Mesothelial cell of epicardium (in vitro differentiated cells): ENCODE measurements around the gene FRMD6. TPM values are rescaled to one million over a fixed set of nuclear protein-coding genes. Genes with fewer than 3 reads are reported as not detected.
A peak's percentile ranks its signal among the peaks of the same experiment; 100 is the strongest.

Source experiments
- DNase-seq, 2 experiments: peaks; one replicate each; pipeline ENCODE4 v3.0.0; 2021; ENCODE audit warnings: low spot score in 2 of 2; ENCODE audit not compliant: unreplicated experiment in 2 of 2
- H3K27ac Mint-ChIP-seq: 2 replicates; pipeline ENCODE4 v1.8.0; 2021; ENCODE audit warnings: mixed read lengths
- H3K27me3 Mint-ChIP-seq: 2 replicates; pipeline ENCODE4 v1.8.0; 2021; ENCODE audit warnings: low read depth, mixed read lengths
- H3K36me3 Mint-ChIP-seq: 2 replicates; pipeline ENCODE4 v1.8.0; 2021; ENCODE audit warnings: mixed read lengths
- H3K4me1 Mint-ChIP-seq: 2 replicates; pipeline ENCODE4 v1.8.0; 2021; ENCODE audit warnings: mixed read lengths
- H3K4me3 Mint-ChIP-seq: 2 replicates; pipeline ENCODE4 v1.8.0; 2021; ENCODE audit warnings: mild to moderate bottlenecking, moderate library complexity, mixed read lengths
- H3K9me3 Mint-ChIP-seq: 2 replicates; pipeline ENCODE4 v1.8.0; 2021; ENCODE audit warnings: mixed read lengths
- total RNA-seq: library from RNA; stranded (reverse); gene quantifications from 3 replicates; pipeline ENCODE4 v1.2.1, GENCODE V29; 2021
- TF ChIP-seq, protein P1 (sequence below): fragments of 200-600 bp; sonication (generic); IDR thresholded peaks from one replicate; pipeline ENCODE4 v1.5.0; 2021; ENCODE audit warnings: antibody characterized with exemption; ENCODE audit not compliant: unreplicated experiment

FRMD6 gene
- total RNA-seq, 1 donor from 2014 or later: 51.8 TPM

DNA sequence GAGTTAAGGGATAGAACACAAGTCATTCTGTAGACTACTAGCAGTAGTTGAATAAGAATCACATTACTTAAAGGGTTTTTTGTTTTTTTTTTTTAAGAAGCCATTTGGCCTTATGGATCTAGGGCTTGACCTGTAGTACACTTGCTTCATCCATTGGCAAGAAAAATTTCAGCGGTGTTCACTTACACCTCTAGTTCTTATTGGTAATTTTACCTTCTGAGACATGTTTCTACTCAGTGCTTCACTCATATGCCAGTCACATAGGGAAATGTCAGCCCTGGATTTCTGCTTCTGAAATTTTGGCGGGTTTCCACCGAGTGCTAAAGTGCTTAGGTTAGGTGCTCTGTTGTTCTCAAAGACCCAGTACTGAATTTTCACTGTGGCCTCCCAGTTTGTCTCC, 72.9 kb downstream of the FRMD6 start:
- no peaks in the 10 kb centered on the region for H3K27me3 Mint-ChIP-seq
- peaks cover 6% of the 10 kb centered on the region for H3K4me1 Mint-ChIP-seq
- TF ChIP-seq, protein P1, sequence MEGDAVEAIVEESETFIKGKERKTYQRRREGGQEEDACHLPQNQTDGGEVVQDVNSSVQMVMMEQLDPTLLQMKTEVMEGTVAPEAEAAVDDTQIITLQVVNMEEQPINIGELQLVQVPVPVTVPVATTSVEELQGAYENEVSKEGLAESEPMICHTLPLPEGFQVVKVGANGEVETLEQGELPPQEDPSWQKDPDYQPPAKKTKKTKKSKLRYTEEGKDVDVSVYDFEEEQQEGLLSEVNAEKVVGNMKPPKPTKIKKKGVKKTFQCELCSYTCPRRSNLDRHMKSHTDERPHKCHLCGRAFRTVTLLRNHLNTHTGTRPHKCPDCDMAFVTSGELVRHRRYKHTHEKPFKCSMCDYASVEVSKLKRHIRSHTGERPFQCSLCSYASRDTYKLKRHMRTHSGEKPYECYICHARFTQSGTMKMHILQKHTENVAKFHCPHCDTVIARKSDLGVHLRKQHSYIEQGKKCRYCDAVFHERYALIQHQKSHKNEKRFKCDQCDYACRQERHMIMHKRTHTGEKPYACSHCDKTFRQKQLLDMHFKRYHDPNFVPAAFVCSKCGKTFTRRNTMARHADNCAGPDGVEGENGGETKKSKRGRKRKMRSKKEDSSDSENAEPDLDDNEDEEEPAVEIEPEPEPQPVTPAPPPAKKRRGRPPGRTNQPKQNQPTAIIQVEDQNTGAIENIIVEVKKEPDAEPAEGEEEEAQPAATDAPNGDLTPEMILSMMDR: no peak
- no peak overlapping the region for H3K27ac Mint-ChIP-seq
- DNase-seq: no peak
- peaks cover 41% of the 10 kb centered on the region for H3K36me3 Mint-ChIP-seq
- no peaks in the 10 kb centered on the region for H3K9me3 Mint-ChIP-seq
- H3K4me3 Mint-ChIP-seq: no peak overlapping the region

DNA sequence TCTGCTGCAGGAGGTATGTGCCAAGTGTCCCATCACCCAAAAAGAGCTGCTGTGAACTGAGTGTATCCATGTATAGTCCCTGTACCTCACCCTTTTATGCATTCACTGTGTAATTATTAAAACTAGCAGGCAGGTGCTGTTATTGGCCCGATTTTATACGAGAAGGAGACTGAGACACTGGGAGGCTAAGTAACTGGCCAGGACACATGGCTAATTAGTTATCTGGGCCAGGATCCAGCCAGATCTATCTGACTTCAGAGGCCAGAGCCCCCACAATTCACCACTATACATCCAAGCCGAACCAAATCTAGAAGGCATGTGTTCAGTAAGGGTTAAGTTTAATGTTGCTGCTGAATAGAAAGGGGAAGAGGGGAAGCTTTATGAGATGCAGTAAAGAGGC, 73.4 kb downstream of the FRMD6 start:
- H3K27me3 Mint-ChIP-seq: no peaks in the 10 kb centered on the region
- peak overlapping the region; percentile 41 for H3K27ac Mint-ChIP-seq
- TF ChIP-seq, protein P1: no peak
- H3K4me1 Mint-ChIP-seq: peaks cover 6% of the 10 kb centered on the region
- H3K36me3 Mint-ChIP-seq: peaks cover 38% of the 10 kb centered on the region
- no peak overlapping the region for H3K4me3 Mint-ChIP-seq
- DNase-seq: no peak
- no peaks in the 10 kb centered on the region for H3K9me3 Mint-ChIP-seq

DNA sequence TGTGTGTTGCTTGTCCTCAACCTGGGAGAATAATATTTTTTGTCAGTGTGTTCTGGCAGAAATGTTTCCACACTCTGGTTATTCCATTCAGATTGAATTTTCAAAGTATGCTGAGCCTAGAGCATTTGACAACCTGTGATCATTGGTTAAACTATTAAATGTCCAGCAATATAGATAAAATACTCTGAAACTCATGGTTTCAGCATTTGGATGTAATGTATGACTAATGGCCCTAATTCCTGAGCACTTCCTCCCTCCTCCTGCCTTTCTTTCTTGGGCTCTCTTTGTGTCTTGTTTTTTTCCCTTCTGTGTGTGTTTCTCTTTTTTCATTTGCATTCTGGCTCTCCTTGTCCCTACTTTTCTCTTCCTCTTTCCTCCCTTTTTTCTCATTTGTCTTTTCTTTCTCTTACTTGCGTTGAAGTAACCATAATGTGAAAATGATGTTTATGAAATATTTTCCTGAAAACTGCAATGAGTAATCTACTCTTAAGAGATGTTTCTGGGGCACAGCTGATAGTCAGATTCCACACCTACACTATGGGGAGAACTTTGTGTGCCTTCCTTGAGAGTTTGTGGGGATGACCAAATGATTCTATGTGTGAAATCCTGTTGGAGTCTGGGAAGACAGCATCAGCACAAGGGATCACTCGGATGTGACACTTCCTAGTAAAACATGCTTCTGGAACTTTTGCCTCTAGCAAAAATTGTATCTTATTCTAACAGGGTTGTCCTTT, 74.6 kb downstream of the FRMD6 start:
- H3K36me3 Mint-ChIP-seq: peaks cover 38% of the 10 kb centered on the region
- TF ChIP-seq, protein P1: no peak
- no peaks in the 10 kb centered on the region for H3K27me3 Mint-ChIP-seq
- H3K4me3 Mint-ChIP-seq: no peak overlapping the region
- peaks cover 6% of the 10 kb centered on the region for H3K4me1 Mint-ChIP-seq
- DNase-seq: no peak
- peak overlapping the region; percentile 28 for H3K27ac Mint-ChIP-seq
- H3K9me3 Mint-ChIP-seq: no peaks in the 10 kb centered on the region

DNA sequence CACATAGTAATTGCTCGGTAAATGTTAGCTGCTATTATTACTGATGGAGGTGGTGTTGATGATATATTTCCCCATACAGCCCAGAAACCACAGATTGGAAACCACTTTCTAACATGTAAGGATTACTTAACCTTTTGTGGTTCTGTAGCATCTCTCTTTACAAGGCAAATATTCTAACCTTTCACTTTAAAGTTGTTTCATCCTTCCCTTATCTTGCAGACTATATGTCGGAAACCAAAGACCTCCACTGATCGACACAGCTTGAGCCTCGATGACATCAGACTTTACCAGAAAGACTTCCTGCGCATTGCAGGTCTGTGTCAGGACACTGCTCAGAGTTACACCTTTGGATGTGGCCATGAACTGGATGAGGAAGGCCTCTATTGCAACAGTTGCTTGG, 75.8 kb downstream of the FRMD6 start:
- Mint-ChIP-seq H3K4me3 (no peak overlapping the region), H3K9me3 (no peaks in the 10 kb centered on the region), H3K27ac (no peak overlapping the region), H3K27me3 (no peaks in the 10 kb centered on the region), H3K36me3 (peaks cover 31% of the 10 kb centered on the region), H3K4me1 (peaks cover 6% of the 10 kb centered on the region)
- TF ChIP-seq, protein P1: no peak
- DNase-seq: no peak

DNA sequence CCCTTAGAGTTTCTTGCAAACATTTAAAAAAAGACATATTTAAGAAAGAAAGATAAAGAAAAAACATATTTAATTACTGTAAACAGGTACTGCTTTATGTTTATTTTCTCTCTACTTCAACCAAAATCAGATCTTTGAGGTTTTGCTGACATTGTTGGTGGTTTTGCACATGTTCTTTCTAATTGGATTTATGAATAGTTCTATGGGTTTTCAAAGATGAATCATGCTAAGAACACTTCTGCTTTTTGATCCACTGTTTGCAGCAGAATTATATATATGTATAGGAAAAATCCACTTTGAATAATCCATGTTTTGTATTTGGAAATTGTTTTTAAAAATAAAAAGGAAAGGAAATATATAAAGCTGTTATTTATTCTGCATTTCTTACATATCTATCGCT, 78.4 kb downstream of the FRMD6 start:
- DNase-seq: no peak
- no peaks in the 10 kb centered on the region for H3K27me3 Mint-ChIP-seq
- peaks cover 13% of the 10 kb centered on the region for H3K9me3 Mint-ChIP-seq
- no peak overlapping the region for H3K4me3 Mint-ChIP-seq
- peaks cover 23% of the 10 kb centered on the region for H3K36me3 Mint-ChIP-seq
- peaks cover 6% of the 10 kb centered on the region for H3K4me1 Mint-ChIP-seq
- TF ChIP-seq, protein P1: no peak
- no peak overlapping the region for H3K27ac Mint-ChIP-seq
